NCI-H345 (cell line): Measurements from ENCODE around the gene DTYMK.

Experiments
- DNase-seq: peaks from one replicate; lab custom pipeline; 2025; lab: John Stamatoyannopoulos, UW

DTYMK gene

DNA sequence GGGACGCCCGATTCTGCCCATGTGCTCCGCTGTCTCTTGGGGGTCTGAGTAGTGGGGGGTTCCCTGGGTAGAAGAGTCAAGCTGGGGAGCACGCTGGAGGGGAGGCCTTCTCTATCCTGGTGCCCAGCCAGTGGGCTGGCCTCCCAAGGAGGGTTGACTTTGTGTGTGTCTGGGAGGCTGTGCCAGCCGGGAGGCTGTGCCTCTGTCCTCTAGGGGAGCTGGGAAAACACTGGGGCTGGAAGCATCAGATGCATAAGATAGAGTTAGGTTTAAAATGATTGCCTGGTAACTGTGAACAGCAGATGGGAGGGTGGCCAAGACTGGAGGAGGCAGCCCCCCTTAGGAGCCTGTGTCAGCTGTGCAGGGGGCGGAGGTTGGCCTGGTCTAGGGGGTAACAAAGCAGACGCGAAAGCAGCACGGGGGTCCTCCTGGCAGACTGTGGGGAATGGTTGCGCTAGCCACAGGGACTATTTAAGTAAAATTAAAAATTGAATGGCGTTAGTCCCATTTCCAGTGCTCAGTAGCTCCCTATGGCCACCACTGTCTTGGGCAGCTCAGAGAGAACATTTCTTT lies 16.5 kb upstream of the DTYMK start:
- DNase-seq, result peak; percentile 22

DNA sequence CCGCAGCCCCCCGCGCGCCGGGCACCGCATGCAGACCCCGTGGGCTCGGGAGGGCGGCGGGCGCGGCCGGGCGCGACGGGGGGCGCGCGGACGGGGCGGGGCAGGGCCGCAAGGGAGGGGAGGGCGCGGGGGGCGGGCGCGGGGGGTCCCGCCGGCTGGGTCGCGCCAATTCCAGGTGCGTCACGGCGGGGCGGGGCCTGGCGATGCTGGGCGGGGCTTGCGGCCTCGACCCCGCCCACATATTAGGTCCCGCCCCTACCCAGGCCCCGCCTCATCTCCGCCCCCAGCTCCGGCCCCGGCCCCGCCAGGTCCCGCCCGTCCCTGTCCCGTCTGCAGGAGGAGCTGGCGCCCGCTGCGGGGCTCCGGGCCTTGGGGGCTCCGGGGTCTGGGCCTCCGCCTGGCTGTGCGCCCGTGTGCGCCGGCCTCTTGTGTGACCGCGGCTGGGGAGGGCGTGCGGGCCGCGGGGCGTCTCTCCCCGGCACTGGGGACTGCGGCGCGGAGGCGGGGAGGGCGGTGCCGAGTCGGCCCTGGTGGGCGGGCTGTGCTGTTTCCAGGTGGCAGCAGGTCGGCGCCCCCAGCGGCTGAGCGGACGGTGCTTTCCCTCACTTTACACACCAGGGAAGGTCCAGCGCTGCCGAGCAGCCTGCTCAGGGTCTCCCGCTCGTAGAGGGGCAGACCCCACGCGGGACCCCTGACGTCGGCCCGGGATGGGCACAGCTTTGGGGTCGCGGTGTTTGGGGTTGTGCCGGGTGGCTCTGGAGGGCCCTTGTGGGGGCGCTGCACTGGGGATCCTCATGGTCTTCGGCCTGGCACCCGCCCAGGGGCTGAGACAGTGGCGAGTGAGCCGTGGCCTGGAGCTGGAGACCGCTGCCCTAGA lies 15.8 kb upstream of the DTYMK start:
- peak; percentile 86 for DNase-seq

DNA sequence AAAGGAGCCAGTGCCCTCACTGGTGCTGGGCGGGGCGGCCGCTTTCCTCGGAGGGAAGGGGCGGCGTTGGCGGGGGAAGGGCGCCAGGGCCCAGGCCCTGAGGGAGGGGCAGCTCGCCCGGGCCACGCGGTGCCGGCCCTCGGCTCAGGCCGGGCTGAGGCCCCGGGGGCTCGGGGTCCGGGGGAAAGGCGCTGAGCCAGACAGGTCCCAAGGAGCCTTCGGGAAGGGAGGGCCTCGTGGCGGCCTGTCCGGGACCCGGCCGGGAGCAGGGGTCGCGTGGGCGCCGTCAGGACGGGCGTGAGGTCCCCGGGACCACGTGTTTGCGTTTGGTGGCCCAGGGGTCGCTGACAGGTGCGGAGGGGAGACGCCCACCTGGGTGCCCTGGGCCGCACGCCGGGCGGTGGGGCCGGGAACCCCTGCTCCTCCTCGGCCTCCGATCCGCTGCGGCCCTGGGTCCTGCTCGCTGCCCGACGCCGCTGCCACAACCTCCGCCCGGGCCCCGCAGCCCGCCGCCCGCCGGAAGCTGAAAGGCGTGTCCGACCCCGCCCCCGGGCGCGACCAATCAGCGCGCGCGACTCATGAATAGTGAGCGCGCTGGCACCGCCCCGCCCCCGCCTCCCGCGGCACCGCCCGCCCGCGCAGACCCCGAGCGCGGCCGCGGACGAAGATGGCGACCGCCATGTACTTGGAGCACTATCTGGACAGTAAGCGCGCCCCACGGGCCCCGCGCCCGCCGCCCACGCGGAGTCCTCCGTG lies 15.0 kb upstream of the DTYMK start, which contains the start of gene ING5:
Gene ING5, plus strand, starts transcription at position 641 of the 756 bp plus-strand sequence. Its CDS starts 27 bp downstream, at position 668.
- DNase-seq, result peak; percentile 95

DNA sequence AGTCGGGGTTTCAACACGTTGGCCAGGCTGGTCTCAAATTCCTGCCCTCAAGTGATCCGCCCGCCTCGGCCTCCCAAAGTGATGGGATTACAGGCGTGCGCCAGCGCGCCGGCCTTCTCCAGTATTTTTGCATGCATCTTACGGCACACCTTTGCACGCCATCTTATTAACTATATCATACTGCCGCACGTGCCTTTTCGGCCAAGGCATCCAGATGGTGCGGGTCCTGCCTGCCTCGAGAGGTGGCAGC lies 14.5 kb upstream of the DTYMK start:
- DNase-seq, result no peak

DNA sequence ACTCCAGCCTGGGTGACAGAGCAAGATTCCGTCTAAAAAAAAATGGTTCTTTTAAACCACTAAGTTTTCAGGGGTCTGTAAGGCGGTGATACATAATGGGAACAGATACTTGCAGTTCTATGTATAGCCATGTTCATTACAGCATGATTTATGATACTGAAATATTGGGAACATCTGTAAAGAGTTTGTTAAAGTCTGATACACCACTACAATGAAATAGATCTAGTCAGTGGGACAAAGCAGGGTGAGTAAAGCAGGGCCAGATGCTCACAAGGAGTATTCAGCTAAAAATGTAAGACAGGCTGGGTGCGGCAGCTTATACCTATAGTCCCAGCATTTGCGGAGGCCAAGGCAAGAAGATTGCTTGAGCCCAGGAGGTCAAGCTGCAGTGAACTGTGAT lies 9.0 kb upstream of the DTYMK start:
- DNase-seq, result no peak

DNA sequence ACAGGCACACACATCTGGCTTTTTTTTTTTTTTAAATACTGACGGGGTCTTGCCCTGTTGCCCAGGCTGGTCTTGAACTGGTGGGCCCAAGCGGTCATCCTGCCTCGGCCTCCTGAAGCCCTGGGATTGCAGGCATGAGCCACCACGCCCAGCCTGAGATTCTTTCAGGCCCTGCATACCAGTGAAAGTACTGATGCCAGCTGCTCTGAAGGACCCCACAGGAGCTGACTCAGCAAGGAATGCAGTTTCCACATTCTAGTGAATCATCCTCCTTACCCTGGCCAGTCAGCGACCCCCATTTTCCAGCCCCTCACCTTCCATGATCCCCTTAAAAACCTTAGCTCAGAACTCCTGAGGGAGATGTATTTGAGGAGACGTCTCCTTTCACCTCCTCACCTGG lies 5.8 kb upstream of the DTYMK start:
- no peak for DNase-seq

DNA sequence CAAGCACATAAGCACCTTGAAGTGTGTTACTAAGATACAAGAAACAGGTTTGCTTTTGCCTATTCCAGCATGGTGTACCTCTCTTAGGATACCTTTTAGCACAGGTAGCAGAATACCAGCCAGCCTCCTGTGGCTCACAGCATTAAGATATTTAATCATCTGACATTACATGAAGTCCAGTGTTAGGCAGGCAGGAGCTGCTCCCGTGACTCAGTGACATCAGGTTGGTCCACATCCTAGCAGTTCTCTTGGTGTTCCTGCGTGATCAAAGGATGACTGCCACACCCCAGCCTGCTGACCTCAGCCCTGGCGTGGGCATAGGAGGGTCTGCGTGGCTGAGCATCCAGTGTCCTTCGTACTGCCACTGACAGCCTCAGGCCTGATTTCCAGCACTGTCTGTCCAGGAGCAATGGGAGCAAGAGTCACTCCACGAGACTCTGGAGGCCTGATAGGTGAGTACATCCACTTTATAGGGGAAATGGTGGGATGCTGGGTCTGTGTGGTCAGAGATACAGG lies 3.6 kb upstream of the DTYMK start:
- DNase-seq, result no peak

DNA sequence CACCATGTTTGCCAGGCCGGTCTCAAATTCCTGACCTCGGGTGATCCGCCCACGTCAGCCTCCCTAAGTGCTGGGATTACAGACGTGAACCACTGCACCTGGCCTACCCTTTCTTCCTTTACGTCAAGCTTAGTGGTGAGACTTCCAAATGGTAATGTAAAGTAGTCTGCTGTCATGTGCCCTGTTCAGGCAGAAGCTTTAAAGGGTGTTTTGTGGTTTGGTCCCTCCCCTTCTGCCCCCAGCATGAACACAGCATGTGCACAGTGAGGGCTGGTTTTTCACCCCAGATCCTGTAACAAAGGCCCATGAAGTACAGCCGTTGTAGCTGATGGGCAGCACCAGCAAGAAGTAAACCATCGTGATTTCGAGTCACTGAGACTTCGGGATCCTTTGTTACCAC lies 2.7 kb upstream of the DTYMK start:
- no peak for DNase-seq

DNA sequence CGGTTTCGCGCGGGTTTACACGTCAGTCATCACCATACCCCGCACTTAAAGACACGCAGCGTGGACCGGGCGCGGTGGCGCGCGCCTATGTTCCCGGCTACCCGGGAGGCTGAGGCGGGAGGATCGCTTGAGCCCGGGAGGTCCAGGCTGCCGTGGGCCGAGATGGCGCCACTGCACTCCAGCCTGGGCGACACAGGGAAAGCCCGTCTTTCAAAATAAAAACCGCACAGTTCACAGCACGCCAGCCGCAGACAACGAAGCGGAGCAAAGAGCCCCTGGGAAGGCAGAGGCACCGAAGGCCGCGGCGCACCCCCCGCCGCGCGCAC lies 328 bp downstream of the DTYMK start:
- no peak for DNase-seq

DNA sequence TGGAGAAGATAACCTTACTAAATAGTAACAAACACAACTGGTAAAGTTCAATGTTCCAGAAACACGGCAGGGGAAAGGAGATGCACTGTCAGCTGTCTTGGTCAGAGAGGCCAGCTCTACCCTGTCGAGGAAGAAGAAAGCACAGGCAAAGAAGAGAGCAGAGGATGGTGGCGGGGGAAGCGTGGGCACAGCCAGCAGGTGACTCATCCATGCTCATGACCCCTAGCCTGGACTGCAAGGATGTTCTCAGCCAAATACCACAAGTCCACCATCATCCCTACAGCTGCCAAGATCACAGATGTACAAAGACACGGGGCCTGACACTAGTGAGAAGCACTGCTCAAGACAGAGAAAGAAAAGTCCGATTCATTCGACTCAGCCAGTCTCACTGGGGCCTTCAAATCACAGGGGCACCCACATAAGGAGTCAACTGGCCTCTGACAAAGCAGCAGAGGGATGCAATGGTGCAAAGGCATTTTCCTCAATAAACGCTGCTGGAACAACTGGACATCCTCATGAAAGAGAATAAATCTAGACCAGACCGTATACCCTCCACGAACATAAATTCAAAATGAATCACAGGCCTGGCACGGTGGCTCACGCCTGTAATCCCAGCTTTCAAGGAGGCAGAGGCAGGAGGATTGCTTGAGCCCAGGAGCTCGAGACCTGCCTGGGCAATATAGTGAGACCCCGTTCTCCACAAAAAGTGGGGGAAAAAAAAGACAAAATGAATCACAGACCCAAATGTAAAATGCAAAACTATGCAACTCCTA lies 5.6 kb downstream of the DTYMK start:
- DNase-seq, result no peak

DNA sequence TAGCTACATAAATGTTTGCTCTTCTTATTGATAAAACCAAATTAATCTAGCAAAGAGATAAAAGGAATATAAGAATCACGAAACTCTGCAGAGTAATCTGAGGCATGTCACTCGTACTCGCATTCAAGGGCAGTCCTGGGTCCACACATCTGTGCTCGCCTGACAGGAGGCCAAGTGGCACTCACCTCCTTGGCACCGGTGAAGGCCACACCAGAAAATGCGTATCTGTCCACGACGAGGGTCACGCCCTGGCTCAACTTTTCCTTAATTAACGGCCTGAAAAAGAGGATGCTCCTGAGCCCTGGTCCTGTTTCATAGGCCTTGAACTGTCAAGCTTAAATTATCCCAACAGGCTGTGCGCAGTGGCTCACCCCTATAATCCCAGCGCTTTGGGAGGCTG lies 6.6 kb downstream of the DTYMK start:
- no peak for DNase-seq

DNA sequence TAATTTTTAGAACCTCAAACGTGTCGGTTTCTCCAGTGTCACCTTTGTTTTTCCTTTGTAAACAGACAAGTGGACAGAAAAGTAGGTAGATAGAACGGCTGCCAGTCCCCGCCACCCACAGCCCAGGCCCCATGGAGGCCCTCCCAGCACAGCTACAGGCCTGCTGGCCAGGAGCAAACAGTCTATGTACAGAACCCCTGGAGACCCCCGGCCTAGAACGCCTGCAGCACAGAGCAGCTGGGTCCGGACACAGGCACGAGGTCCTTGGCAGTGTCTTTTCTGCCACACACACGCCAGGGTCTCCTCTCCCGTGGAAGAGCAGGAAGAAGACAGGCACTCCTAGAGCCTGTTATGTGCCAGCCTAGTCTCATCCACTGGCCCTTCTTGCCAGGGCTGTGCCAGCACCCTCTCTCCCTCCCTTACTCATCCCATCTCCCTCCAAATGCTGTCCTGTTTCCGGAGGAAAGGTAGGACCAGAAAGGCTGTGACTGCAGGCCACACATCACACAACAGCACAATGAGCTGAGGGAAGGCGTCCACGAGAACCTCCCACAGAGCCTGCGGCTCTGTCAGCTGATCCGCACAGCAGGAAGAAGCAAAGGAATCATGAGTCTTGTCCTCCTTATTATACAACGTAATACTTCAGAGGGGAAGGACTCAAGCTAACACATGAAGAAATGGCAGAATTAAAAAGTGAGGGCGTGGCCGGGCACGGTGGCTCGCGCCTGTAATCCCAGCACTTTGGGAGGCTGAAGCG lies 7.7 kb downstream of the DTYMK start:
- no peak for DNase-seq

DNA sequence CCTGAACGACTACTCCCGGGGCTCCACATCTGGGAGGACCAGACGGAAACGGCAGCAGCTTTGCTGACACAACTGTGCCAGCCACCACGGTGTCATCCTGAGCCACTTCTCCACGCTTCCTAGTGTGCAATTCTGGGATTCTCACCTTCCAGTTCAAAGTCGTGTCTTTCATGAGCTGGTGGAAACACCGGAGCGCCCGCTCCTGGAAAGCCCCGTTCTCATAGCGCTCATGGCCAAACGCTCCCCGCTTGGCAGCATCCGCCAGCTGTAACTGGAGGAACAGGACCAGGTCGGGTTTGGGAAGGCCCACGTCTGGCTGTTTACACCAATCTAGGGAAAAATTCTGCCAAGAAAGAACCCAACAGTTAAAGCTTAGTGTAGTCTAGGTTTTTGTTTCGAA lies 8.3 kb downstream of the DTYMK start:
- no peak for DNase-seq

DNA sequence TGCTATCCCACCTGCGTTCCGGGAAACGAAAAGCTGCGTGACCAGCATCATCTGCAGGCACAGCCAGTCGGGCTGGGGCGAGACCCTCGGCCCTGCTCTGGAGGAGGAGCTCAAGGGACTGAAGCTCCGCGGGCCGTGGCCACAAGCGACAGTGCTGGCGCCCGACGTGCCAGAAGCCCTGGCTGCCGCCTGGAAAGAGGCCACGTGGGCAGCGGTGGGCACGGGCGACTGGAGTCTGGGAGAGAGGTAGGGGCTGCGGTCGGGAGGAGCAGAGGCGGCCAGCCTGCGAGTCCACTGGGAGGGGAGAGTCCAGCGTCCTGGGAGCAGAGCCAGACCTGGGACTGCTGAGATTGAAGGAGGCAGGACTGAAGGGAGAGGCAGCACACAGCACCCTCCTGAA lies 9.2 kb downstream of the DTYMK start:
- no peak for DNase-seq

DNA sequence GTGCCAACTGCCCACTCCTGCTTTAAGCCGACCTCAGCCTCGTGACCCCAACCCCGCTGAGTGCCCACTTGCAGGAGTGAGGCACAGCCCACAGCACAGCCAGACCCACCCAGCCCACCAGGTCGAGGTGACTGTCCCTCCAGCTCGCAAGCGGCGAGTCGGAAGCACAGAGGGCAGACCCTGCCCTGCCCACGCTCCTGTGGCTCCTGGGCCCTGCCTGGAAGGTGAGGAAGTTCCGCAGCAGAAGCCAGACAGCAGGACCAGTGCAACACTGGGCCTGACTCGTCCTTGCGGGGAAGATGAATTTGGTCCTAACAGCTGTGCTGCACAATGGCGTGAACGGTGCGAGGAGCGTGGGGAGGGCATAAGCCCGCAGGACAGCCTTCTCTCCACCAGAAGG lies 9.9 kb downstream of the DTYMK start:
- DNase-seq, result no peak

DNA sequence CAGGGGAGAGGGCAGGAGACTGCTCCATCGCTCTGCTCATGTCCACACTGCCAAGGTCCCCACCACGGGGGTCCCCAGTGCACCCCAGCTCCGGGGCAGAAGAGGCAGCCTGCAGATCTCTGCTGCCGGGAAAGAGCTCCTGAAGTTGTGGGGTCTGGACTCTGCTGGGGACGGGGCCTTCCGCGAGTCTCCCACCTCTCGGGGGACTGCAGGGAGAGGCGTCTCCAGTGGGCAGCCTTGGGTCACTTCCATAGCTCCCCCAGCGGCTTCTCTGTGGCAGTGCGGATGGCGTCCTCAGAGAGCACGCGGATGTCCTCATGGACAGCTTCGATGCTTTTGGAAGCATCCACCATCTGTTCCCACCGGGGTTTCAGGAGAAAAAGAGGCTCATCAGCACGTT lies 10.7 kb downstream of the DTYMK start:
- DNase-seq, result no peak

DNA sequence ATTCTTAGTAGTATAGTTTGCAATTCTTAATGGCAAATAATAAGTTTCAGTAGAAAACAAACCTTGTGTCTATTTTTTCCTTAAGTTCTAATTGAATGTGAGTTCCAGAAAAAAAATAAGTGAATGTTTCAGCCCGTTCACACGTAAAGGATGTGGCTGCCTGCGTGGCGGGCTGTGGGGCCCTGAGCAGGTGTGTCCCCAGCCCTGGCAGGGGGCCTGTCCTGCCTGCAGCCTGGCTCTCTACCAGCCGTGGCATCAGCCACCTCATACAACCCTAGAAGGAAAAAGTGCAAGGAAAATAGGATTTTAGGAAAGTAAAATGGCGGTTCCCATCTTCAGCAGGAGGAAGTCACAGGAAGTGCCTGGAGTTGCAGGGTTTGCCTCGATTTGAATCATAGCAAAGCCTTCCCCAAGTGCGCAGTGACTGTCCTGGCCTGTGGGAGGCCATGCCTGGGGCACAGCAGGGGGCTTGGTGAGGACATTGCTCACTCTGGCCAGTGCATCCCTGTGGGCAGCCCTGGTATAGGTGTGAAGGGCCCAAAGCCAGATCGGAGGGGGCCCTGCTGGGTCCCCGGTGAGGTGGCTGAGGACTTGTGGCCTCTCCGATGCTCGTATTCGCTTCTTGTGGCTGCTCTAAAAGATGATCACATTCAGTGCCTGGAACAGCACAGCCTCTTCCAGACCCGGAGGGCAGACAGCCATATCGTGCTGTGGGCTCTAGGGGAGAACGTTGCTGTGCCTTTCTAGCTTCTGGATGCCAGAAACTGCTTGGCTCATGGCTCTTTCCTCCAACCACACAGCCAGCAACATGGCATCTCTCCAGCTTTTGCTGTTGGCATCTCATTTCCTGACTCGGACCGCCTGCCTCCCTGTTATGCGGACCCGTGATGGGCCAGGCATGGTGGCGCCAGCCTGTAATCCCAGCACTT lies 12.6 kb downstream of the DTYMK start:
- no peak for DNase-seq

DNA sequence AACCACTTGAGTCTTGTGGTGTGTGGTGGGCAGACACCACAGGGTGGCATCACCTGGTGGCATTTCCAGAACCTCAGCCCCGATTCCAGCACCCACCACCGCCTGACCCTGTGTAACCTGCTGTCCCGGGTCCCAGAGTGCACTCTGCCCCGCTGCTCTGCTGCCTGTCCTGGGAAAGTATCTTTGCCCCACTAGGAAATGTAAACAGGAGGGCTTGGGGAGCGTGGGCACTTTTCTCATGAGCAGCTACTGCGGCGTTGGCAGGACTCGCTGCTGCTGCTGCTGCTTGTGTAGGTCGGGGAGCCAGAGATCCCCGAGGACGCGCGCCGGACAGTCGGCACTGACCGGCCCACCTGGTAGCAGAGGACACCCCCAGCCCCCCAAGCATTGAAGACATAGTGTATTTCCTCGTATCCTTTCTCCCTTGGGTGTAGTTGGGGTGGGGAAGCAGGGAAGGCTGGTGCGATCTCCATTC lies 13.4 kb downstream of the DTYMK start:
- no peak for DNase-seq

DNA sequence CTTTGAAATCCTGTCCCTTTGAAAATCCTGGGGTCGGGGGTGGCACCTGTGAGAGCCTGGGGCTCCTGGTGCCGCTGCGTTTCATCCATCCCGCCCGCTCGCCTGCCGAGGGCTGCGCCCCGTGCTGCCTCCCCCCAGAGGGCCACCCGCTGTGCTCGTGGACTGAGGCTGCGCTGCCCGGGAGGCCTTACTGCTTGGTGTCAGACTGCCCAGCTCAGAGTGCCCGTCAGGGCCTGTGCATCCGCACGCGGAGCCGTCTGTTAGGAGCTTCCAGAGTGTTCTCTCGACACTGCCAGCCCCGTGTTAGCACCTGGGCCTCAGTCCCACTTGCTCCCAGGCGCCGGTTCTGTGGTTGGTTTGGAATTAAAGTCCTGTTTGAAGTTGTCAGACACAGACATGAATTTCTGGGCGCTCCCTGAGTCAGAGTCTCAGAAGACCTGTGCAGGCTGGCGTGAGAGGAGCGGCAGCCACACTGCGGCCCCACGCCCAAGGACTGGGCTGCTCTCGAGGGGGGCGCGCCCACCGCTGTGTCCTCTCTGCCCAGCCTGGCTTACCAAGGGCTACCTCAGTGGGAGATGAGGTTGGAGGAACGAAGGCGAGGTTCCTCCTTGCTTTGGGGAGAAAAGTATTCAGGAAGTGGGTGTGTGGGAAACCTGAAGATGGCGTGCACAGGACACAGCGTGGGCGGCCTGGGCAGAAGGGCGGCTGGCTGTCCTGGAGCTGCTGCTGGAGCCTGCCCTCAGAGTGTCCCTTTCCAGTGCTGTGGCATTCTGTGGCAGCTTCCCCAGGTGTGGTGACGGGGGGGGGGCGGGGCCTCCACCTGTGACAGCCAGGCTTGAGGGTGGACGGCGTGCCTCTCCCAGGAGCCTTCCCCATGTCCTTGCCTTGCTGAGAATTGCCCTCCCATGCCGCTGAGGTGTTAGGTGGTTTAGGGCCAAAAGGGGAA lies 14.1 kb downstream of the DTYMK start:
- DNase-seq, result no peak
